Stimulated activated CD8-positive, alpha-beta memory T cell treated with anti-CD3 and anti-CD28 coated beads, Interleukin-2, amount 100 ng/mL, for 1 hour (primary cell): ENCODE data around the gene NME3.
A peak's percentile ranks its signal among the peaks of the same experiment; 100 is the strongest.
"Not testable (repeated sequence)": the region's sequence is repeated elsewhere in the genome, so short reads cannot be mapped to it uniquely, and the experiment has no call there.

Experiments used
- DNase-seq, 2 donors: peaks; one replicate each; pipeline ENCODE4 v3.0.0-alpha.2; 2020; ENCODE audit warnings: low read depth in 2 of 2

NME3 gene

DNA sequence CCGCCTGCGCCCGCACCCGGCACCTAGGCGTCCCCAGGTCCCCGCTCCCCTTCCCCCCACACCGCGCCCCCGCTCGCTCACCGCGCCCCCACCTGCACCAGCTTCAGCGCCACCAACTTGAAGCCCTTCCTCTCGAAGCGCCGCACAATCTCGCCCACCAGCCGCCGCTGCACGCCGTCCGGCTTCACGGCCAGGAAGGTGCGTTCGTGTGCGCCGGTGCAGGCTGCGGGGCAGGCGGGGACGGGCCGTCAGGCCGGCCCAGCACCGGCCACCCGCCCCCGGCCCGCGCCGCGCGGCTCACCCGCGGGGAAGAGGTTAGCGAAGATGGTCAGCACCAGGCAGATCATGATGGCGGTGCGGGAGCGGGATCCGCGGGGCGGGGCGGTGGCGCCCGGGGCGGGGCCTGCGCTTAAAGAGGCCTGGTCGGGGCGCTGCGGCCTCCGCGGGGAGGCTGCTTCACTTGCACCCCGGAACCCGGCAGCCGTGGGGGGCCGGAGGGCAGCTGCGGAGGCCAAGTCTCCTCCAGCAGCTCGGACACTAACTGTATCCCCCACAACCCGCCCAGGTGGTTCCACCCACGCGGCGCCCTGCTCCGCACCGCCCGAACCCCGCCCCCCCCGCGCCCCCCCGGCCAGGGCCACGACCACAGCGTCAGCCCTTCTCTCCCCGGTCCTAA lies at the start of gene NME3:
NME3 (minus strand) TSS at position 356 of the 676 bp plus-strand sequence; CDS start at position 347, 9 bp downstream.
- DNase-seq: peak; percentile 50 to 62

DNA sequence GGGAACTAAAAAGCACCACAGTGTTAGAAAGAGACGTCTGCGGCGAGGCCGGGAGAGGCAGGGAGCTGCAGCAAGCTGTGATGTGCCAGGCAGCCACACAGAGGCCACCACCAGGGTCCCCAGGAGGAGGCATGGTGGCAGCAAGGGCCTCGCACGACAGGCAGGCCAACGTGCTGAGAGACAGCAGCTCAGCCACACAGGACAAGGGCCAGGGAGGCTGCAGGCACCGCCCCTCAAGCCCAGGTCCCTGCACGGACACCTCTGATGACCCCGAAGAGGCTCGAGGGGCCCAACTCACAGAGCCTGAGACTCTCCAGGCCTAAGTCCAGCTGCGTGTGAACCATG lies 49.6 kb upstream of the NME3 start:
- no peak for DNase-seq

- no peak for DNase-seq
These were observed 49.0 kb upstream of the NME3 start for GRCh38 chr16:1820096-1820945.

DNA sequence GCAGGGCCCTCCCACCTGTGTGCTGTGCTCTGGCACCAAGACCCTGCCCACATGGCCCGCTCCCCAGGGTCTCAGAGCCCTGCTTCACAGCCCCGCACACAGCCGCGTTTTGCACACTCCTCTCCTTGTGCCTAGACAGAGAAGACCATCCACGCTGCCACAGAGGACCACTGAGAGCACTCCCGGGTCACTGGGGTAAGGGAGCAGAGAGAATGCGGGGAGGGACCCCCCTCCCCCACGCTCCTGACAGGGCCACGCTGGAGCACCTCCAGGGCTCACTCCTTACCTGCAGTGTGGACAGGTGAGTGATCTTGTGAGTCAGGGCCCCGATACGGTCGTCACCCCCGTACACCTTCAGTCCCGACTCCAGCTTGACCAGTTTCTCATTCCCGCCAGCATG lies 48.3 kb upstream of the NME3 start:
- no peak for DNase-seq

GRCh38 chr16:1818873-1819525 lies 47.7 kb upstream of the NME3 start:
- DNase-seq: no peak

DNA sequence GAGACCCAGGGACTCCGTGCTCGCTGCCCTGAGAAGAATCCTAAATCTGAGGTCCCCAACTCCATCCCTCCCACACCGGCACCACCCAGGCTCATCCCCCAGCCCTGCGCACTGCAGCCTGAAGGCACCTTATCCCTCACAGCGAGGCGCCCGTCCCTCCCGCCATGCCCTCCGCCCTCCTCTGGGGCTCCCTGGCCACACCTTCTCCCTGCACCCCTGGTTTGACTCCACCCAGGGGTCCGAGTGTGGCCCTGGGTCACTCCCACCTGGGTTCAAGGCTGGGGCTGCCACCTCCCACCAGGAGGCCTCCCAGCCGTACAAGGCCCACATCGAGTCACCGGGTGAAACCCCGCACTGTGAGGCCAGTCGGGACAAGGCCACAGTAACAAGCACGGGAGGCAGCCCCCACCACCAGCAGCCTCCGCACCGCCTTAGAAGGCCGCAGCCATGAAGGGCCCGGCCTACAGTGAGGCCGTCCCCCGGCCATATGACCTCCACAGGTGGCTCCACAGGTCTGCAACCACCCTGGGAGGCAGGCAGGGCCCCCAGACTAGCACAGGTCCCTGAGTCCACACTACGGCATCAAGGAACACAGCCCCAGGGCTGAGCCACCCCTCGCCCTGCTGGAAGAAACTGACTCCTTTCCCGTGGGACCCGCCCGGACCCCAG lies 47.0 kb upstream of the NME3 start:
- no peak for DNase-seq

GRCh38 chr16:1817716-1818115 lies 46.4 kb upstream of the NME3 start:
- DNase-seq: no peak

DNA sequence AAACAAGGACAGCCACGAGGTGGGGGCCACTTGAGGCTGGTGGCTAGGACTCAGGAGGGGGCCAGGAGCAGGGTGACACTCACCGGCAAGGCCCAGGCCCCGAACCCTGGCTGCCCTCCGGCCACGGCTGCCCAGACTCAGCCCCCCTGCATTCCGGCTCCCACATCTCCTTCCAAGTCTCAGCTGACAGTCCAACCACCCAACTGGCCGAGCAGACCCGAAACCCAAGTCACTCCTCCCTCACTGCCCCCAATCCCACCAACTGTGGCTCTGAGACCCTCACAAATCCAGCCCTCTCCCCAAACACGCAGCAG lies 45.9 kb upstream of the NME3 start:
- no peak for DNase-seq

DNA sequence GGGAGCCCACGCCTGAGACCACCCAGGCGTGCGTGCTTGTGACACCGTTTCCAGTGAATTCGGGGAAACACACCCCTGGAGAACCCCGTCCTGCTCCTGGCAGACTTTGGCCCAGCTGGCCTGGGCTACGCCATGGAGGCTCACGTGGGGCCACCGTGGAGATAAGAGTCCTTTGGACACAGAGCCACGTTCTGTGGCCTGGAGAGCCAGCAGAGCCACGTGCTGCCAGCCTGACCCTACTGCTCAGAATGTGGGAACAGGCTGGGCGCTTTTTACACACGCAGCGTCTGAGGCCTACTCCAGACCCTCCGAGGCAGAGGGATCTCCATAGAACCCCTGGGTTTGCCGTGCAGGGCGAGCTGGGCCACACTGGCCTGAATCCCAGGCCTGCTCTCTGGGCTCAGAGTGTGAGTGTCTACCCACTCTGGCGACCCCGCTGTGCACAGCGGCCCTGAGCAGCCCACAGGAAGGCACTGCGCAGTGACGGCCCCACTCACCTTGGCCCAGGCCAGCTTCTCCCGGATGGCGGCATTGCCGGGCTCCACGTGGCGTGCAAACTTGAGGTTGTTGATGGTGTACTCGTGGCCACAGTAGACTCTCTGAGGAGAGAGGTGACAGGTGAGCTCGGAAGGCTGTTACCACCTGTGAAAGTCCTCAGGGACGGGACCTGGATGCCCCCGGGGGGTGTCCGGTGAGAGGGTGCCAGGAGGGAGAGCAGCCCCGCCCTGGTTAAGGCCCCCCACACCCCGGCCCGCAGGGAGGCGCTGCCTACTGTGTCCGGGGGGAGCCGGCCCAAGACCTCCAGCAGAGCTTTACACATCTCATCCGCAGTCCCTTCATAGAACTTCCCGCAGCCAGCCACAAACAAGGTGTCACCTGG lies 45.3 kb upstream of the NME3 start:
- no peak for DNase-seq

- DNase-seq: no peak
These were observed 44.1 kb upstream of the NME3 start for GRCh38 chr16:1815461-1815860.

DNA sequence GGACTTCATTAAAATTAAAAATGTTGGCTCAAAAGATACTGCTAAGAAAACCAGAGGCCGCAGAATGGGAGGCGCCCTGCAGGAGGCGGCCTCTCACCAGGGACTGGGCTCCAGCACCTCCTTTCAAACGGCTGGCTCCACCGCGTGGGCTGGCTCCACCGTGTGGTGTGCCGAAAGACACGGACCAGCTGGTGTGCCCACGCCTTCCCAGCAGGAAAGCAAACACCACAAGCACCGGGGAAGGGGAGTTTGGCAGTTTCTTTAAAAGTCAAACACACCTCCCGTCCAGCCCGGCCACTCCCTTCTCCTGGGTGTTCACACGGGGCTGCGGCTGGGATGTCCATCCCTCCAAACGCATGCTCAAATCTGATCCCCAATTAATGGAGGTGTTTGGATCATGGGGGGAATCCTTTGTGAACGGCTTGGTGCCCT lies 41.4 kb upstream of the NME3 start:
- DNase-seq: peak in 1 of 2 donors; percentile 20

DNA sequence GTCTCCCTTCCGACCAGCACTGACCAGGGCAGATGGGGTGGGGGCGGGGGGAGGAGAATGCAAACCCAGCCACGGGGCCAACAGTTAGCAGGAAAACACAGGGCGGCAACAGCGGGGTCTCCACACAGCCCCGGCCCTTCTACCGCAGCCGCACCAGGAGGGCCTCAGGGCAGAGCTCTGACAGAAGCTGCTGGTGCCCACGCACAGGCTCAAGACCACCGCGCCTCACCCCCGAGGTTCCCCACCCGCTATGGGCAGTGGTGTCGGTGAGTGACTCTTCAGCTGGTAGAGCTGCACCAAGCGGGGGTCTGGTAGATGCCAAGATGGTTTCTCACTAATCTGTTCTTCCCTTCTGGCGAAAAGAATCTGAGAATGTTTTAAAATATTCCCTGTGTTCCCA lies 39.2 kb upstream of the NME3 start:
- DNase-seq: no peak

DNA sequence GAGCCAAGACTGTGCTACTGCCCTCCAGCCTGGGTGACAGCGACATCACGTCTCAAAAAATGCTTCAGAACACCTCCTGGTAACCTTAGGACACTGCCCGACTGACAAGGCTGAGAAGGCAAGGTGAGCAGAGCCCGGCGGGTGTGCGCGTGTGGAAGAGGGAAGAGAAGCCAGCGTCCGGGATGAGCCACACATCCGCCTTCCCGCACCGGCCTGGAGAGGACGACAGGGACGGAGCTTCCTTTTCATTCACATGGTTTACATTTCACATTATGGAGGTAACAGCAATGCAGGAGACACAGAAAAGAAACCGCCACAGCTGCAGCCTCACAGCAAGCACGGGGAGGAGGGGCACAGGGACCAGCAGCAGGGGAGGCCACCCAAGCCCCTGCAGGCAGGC lies 38.8 kb upstream of the NME3 start:
- DNase-seq: no peak

DNA sequence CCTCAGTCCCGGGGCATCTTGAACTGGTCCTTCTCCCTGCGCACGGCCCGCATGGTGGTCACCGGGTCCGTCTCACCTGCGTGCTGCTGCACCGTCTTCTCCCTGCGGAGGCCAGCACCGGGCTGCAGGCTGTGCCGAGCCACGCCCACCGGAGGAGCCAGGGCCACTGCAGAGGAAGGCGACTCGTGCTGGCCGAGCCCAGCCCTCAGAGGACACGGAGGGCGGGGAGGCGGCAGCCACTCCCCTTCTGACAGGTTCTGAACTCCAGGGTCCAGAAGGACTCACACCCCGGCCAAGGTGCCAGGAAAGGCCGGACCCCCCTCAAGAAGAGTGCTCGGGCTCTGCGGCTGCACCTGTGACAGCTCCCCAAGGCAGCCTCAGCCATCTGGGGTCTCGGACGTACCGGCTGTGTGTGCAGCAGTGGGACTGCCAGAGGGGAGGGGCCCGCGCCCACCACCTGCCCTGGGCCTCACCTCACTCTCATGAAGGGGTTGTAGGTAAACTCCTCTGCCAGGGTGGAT lies 38.0 kb upstream of the NME3 start:
- DNase-seq: no peak

- DNase-seq: no peak
These were observed 37.3 kb upstream of the NME3 start for GRCh38 chr16:1808691-1809090.

- DNase-seq: no peak
These were observed 36.3 kb upstream of the NME3 start for GRCh38 chr16:1807626-1808025.

GRCh38 chr16:1800701-1801100 lies 29.4 kb upstream of the NME3 start:
- no peak for DNase-seq

- DNase-seq: not testable (repeated sequence)
These were observed 27.9 kb upstream of the NME3 start for GRCh38 chr16:1799263-1799662.

DNA sequence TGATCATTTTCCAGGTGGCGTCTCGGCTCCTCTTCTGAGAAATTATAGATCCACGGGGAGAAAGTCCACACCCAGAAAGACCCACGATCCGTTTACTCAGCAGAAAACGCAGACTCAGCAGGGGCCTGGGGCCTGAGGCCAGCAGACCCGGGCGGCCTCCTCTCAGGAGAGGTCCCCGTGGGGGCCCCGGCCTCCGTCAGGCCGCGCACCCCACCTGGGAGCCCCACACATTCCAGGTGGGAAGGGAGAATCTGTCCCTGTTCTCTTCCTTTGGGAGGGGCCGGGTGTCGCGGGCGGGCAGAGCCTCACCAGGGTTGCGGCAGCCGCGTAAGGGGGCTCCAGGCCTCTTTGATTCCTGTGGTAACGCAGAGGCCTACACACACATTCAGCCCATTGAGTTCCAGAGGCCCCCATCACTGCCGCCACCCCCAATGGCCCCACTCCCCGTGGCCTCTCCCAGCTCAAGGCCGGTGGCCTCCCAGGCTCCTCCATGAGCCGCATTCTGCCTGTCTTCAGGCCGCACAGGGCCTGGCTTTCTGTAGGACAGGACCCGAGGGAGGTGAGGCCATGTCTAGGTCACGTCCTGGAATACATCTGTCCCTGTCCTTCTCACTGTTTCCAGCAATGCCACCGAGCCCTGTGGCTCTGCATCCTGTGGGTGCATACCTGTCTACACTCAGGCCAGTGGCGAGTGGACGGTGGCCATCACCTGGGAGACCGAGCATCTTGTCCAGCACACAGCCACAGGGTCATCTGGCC lies 23.7 kb upstream of the NME3 start:
- no peak for DNase-seq

- no peak for DNase-seq
These were observed 23.0 kb upstream of the NME3 start for GRCh38 chr16:1794221-1794871.
